Measurements from ENCODE around the gene LRCH4. TPM values are rescaled to one million over a fixed set of nuclear protein-coding genes. Genes with fewer than 3 reads are reported as not detected.
A peak's percentile ranks its signal among the peaks of the same experiment; 100 is the strongest.

Gene LRCH4
- total and polyA plus RNA-seq, 2 of the 13 experiments (the other 11 are each of a cell fraction or from before 2014, with no cell fraction given): 7.0 to 9.3 TPM

- no peak for TF ChIP-seq KDM1A (CRISPR knock-in tag; IDR thresholded peaks at IDR 0.05)
- no peak for TF ChIP-seq ZNF775 (CRISPR knock-in tag; IDR thresholded peaks at IDR 0.05; ENCODE audit: borderline replicate concordance)
- TF ChIP-seq RFX3 (CRISPR knock-in tag; IDR thresholded peaks at IDR 0.05): no peak
- TF ChIP-seq GABPA (IDR thresholded peaks at IDR 0.05; ENCODE audit: low read depth, low read length): no peak
- TF ChIP-seq GABPA (CRISPR knock-in tag; IDR thresholded peaks at IDR 0.05; ENCODE audit: low read depth): no peak
- TF ChIP-seq DR1 (CRISPR knock-in tag; IDR thresholded peaks at IDR 0.05): peak; percentile 83
- peak; percentile 49; the same call in 1 of the 2 replicates for TF ChIP-seq SP5 (CRISPR knock-in tag; IDR thresholded peaks at IDR 0.05; ENCODE audit: borderline replicate concordance, low read depth)
- TF ChIP-seq ZNF235 (CRISPR knock-in tag; IDR thresholded peaks at IDR 0.05; ENCODE audit: borderline replicate concordance): no peak
- TF ChIP-seq ZNF850 (CRISPR knock-in tag; conservative IDR thresholded peaks at IDR 0.05): no peak
- TF ChIP-seq ZNF513 (CRISPR knock-in tag; conservative IDR thresholded peaks at IDR 0.05): no peak
- TF ChIP-seq FOXA1 (IDR thresholded peaks at IDR 0.05): no peak
- peak; percentile 32; the same call in 1 of the 2 replicates for TF ChIP-seq FOXA1 (CRISPR knock-in tag; IDR thresholded peaks at IDR 0.05)
- TF ChIP-seq MZF1 (CRISPR knock-in tag; IDR thresholded peaks at IDR 0.05; ENCODE audit: borderline replicate concordance): no peak
- TF ChIP-seq TERF1 (CRISPR knock-in tag; IDR thresholded peaks at IDR 0.05): no peak
- no peak for TF ChIP-seq FOXJ3 (CRISPR knock-in tag; IDR thresholded peaks at IDR 0.05; ENCODE audit: borderline replicate concordance)
- peak; percentile 78; the same call in 1 of the 2 replicates for TF ChIP-seq MTERF4 (CRISPR knock-in tag; IDR thresholded peaks at IDR 0.05)
- TF ChIP-seq SETDB1 (CRISPR knock-in tag; IDR thresholded peaks at IDR 0.05; ENCODE audit: borderline replicate concordance): no peak
- peak; percentile 62; the same call in 1 of the 2 replicates for TF ChIP-seq ZNF543 (CRISPR knock-in tag; IDR thresholded peaks at IDR 0.05)
- TF ChIP-seq ATRX (CRISPR knock-in tag; IDR thresholded peaks at IDR 0.05; ENCODE audit: borderline replicate concordance): no peak
- peak; percentile 100 for TF ChIP-seq TGIF2 (CRISPR knock-in tag; IDR thresholded peaks at IDR 0.05)
- peak; percentile 94; the same call in 1 of the 2 replicates for TF ChIP-seq ZNF225 (CRISPR knock-in tag; IDR thresholded peaks at IDR 0.05)
- peak; percentile 54; the same call in 1 of the 2 replicates for TF ChIP-seq MAZ (IDR thresholded peaks at IDR 0.05; ENCODE audit: borderline replicate concordance, low read depth, low read length)
- TF ChIP-seq MAZ (CRISPR knock-in tag; IDR thresholded peaks at IDR 0.05; ENCODE audit: low read depth): 0 out of 2 replicates have a peak, but pooled peaks have one; percentile 50
- no peak for TF ChIP-seq ZNF205 (CRISPR knock-in tag; IDR thresholded peaks at IDR 0.05)
- TF ChIP-seq SRF (IDR thresholded peaks at IDR 0.05; ENCODE audit: low read depth, low read length): no peak
- no peak for TF ChIP-seq ZNF691 (CRISPR knock-in tag; IDR thresholded peaks at IDR 0.05; ENCODE audit: borderline replicate concordance, low read depth)
- no peak for TF ChIP-seq U2AF2 (IDR thresholded peaks at IDR 0.05; ENCODE audit: low read depth, low read length)
- TF ChIP-seq ZNF180 (CRISPR knock-in tag; IDR thresholded peaks at IDR 0.05; ENCODE audit: borderline replicate concordance, low read depth): no peak
These were observed 47.1 kb downstream of the LRCH4 start, which contains the start of gene AGFG2 (continued) for GRCh38 chr7:100538654-100539435.

Data from HepG2 (cell line).